NCI-H2227 (cell line): ENCODE results near the gene JMJD8.
A peak's percentile ranks its signal among the peaks of the same experiment; 100 is the strongest.

ENCODE experiments used
- DNase-seq: peaks from one replicate; lab custom pipeline; 2025; ENCODE audit not compliant: unreplicated experiment; lab: John Stamatoyannopoulos, UW

The JMJD8 gene

GRCh38 chr16:677316-678190 lies 6.6 kb downstream of the JMJD8 start:
- peak; percentile 34 for DNase-seq

GRCh38 chr16:676913-677312 lies 7.2 kb downstream of the JMJD8 start:
- no peak for DNase-seq

- no peak for DNase-seq
These were observed 7.6 kb downstream of the JMJD8 start for GRCh38 chr16:676565-676902.

- no peak for DNase-seq
These were observed 8.1 kb downstream of the JMJD8 start for GRCh38 chr16:675884-676564.

GRCh38 chr16:674968-675883 lies 8.9 kb downstream of the JMJD8 start, which contains the start of gene RHBDL1:
Gene RHBDL1 (plus strand): TSS chr16:675671. CDS start chr16:675791, 120 bp downstream.
- DNase-seq: peak; percentile 47

- no peak for DNase-seq
These were observed 9.8 kb downstream of the JMJD8 start for GRCh38 chr16:674214-674881.

- no peak for DNase-seq
These were observed 10.6 kb downstream of the JMJD8 start for GRCh38 chr16:673399-673991.

GRCh38 chr16:672851-673250 lies 11.3 kb downstream of the JMJD8 start:
- DNase-seq: no peak

GRCh38 chr16:672371-672770 lies 11.8 kb downstream of the JMJD8 start:
- no peak for DNase-seq

GRCh38 chr16:671353-672131 lies 12.6 kb downstream of the JMJD8 start:
- no peak for DNase-seq

- no peak for DNase-seq
These were observed 13.4 kb downstream of the JMJD8 start for GRCh38 chr16:670485-671352.

- DNase-seq: no peak
These were observed 14.5 kb downstream of the JMJD8 start for GRCh38 chr16:669666-670065.

- DNase-seq: peak; percentile 45
These were observed 15.5 kb downstream of the JMJD8 start for GRCh38 chr16:668519-669171.

GRCh38 chr16:667780-668518 lies 16.2 kb downstream of the JMJD8 start, which contains the start of gene RHOT2:
Gene RHOT2 (plus strand): TSS chr16:668132. CDS start chr16:668200, 68 bp downstream.
- peak; percentile 96 for DNase-seq

- DNase-seq: no peak
These were observed 16.9 kb downstream of the JMJD8 start for GRCh38 chr16:667113-667779.

- DNase-seq: no peak
These were observed 17.6 kb downstream of the JMJD8 start for GRCh38 chr16:666572-666971.

- DNase-seq: no peak
These were observed 21.5 kb downstream of the JMJD8 start for GRCh38 chr16:662597-662996.
